COLO668 (cell line): Measurements from ENCODE around the gene FOXJ1.

ENCODE experiments used
- DNase-seq: peaks from one replicate; lab custom pipeline; 2025; ENCODE audit not compliant: unreplicated experiment; lab: John Stamatoyannopoulos, UW

Gene FOXJ1

GRCh38 chr17:76124582-76125390, 16.3 kb downstream of the FOXJ1 start:
- no peak for DNase-seq

- DNase-seq = peak; percentile 28
These were observed 17.1 kb downstream of the FOXJ1 start for GRCh38 chr17:76123749-76124581.

- DNase-seq = no peak
These were observed 17.9 kb downstream of the FOXJ1 start for GRCh38 chr17:76123191-76123499.

GRCh38 chr17:76122431-76123190, 18.4 kb downstream of the FOXJ1 start:
- no peak for DNase-seq

GRCh38 chr17:76121932-76122430, 19.1 kb downstream of the FOXJ1 start:
- no peak for DNase-seq

GRCh38 chr17:76120658-76121008, 20.4 kb downstream of the FOXJ1 start:
- no peak for DNase-seq

GRCh38 chr17:76119409-76120371, 21.4 kb downstream of the FOXJ1 start:
- no peak for DNase-seq

GRCh38 chr17:76115138-76115754, 25.8 kb downstream of the FOXJ1 start:
- no peak for DNase-seq

GRCh38 chr17:76111956-76112355, 29.1 kb downstream of the FOXJ1 start:
- no peak for DNase-seq

- no peak for DNase-seq
These were observed 33.5 kb downstream of the FOXJ1 start for GRCh38 chr17:76107509-76107908.

GRCh38 chr17:76106703-76107102, 34.3 kb downstream of the FOXJ1 start:
- no peak for DNase-seq

- DNase-seq = no peak
These were observed 36.2 kb downstream of the FOXJ1 start for GRCh38 chr17:76104896-76105231.

GRCh38 chr17:76104140-76104895, 36.7 kb downstream of the FOXJ1 start:
- DNase-seq = no peak

- DNase-seq = peak; percentile 90
These were observed 37.5 kb downstream of the FOXJ1 start, which contains the start of gene EXOC7 for GRCh38 chr17:76103274-76104139. TSS of gene EXOC7 (minus strand) at chr17:76103787. CDS start at chr17:76103692, 95 bp downstream.

GRCh38 chr17:76102944-76103273, 38.1 kb downstream of the FOXJ1 start:
- DNase-seq = no peak

- DNase-seq = no peak
These were observed 43.2 kb downstream of the FOXJ1 start for GRCh38 chr17:76097716-76098295.

- no peak for DNase-seq
These were observed 45.1 kb downstream of the FOXJ1 start for GRCh38 chr17:76095943-76096342.

- no peak for DNase-seq
These were observed 47.0 kb downstream of the FOXJ1 start for GRCh38 chr17:76094046-76094445.
